Measurements from ENCODE around the gene MPND. TPM values are rescaled to one million over a fixed set of nuclear protein-coding genes. Genes with fewer than 3 reads are reported as not detected.

Gene MPND
- total RNA-seq, 4 donors from 2014 or later = 5.6 to 10.5 (median 9.3) TPM

- TF ChIP-seq POLR2A (IDR thresholded peaks at IDR 0.05) (no peak), CTCF (IDR thresholded peaks at IDR 0.05) (no peak)
- Histone ChIP-seq H3K27me3 (no peaks in the 10 kb centered on the region), H3K9me3 (no peaks in the 10 kb centered on the region), H3K27ac (peak overlapping the region; percentile 85 to 91 (median 87)), H3K4me3 (replicated peaks in 1 of 3) (no peak overlapping the region), H3K36me3 (no peaks in the 10 kb centered on the region), H3K4me1 (peaks cover 75 to 97% of the 10 kb centered on the region in 2 donors)
- intact Hi-C loops (cut with DNase I) = no loop called here
- WGBS, 2 donors = 40 to 55% methylated on average over 2 to 5 of the region's 27 CpGs
- peak; percentile 74 to 80 for DNase-seq
Observed at GRCh38 chr19:4374498-4375163, 31.3 kb downstream of the MPND start.

GRCh38 chr19:4375164-4376027 is 32.0 kb downstream of the MPND start:
- Histone ChIP-seq H3K4me1 (peaks cover 72 to 97% of the 10 kb centered on the region in 2 donors), H3K36me3 (no peaks in the 10 kb centered on the region), H3K9me3 (no peaks in the 10 kb centered on the region), H3K27me3 (no peaks in the 10 kb centered on the region), H3K27ac (peak overlapping the region; percentile 85 to 91 (median 87)), H3K4me3 (replicated peaks in 1 of 3) (no peak overlapping the region)
- TF ChIP-seq POLR2A (IDR thresholded peaks at IDR 0.05) (no peak), CTCF (IDR thresholded peaks at IDR 0.05) (peak in 1 of 6 experiments; percentile 19)
- WGBS, 2 donors = 28 to 30% methylated on average over 12 to 16 of the region's 16 CpGs
- DNase-seq = peak; percentile 84 to 85
- intact Hi-C loops (cut with DNase I) = no loop called here

DNA sequence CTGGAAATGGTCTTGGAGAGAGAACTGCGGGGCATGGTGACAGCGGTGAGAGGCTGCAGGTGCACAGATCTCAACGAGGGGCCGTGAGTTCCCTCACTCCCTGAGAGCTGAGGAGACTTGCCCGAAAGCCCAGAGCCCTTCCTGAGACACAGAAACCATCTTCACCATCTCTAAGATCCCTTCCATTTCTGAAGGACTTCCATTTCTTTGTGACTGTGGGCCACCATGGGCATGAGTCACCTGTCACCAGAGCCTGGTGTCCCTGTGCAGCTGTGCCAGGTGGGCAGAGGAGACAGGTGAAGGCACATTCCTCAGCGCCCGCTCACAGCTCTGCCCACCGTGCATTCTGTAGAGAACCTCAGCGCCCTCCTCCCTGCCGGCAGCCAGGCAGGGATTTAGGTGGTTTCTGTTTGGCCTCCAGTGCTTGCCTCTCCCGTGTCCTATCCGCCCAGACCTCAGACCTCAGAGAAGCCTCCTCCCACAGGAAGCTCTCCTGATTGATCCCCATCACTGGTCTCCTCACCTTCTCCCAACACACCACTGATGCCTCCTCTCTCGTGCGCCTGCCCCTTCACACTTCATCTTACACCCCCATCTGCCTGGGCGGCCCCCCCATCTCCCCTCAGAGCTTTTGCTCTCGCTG is 32.8 kb downstream of the MPND start:
- TF ChIP-seq POLR2A (IDR thresholded peaks at IDR 0.05) (no peak), CTCF (IDR thresholded peaks at IDR 0.05) (no peak)
- H3K9me3 ChIP-seq = no peaks in the 10 kb centered on the region
- H3K27me3 ChIP-seq = no peaks in the 10 kb centered on the region
- 73 to 74% methylated on average over 15 to 16 of the region's 16 CpGs for WGBS, 2 donors
- H3K36me3 ChIP-seq = no peaks in the 10 kb centered on the region
- no peak overlapping the region for H3K4me3 ChIP-seq (replicated peaks in 1 of 3)
- DNase-seq = no peak
- peaks cover 64 to 94% of the 10 kb centered on the region in 2 donors for H3K4me1 ChIP-seq
- intact Hi-C loops (cut with DNase I) = no loop called here
- H3K27ac ChIP-seq = peak overlapping the region in 2 of 3 donors; percentile 87 to 91

DNA sequence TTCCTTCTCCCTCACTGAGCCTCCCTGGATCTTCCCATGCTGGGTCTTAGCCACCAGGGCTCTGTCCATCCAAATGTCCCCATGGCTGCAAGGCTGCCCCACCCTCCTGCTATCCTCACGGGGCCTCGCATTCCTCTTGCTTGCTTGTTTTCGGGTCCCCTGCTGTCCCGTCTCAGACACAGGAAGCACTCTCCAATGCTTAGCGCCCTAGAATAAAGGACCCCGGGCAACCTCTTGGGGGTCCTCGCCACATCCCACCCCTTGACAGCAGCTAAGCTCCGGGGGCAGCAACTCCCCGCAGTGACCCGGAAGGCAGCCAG is 33.3 kb downstream of the MPND start:
- Histone ChIP-seq H3K36me3 (no peaks in the 10 kb centered on the region), H3K27me3 (no peaks in the 10 kb centered on the region), H3K4me1 (peaks cover 59 to 89% of the 10 kb centered on the region in 2 donors), H3K27ac (no peak overlapping the region), H3K4me3 (replicated peaks in 1 of 3) (no peak overlapping the region), H3K9me3 (no peaks in the 10 kb centered on the region)
- TF ChIP-seq POLR2A (IDR thresholded peaks at IDR 0.05) (no peak), CTCF (IDR thresholded peaks at IDR 0.05) (no peak)
- no peak for DNase-seq
- intact Hi-C loops (cut with DNase I) = no loop called here
- 75 to 78% methylated on average over 10 of the region's 10 CpGs for WGBS, 2 donors

Data from thyroid gland (tissue), 4 donors.